Keratinocyte (primary cell): Measurements from ENCODE around the gene PEX7. TPM values are rescaled to one million over a fixed set of nuclear protein-coding genes. Genes with fewer than 3 reads are reported as not detected.
"Not testable (repeated sequence)": the region's sequence is repeated elsewhere in the genome, so short reads cannot be mapped to it uniquely, and the experiment has no call there.

Source experiments
- DNase-seq: peaks from one replicate; pipeline ENCODE4 v3.0.0-alpha.2; 2011; ENCODE audit warnings: low read depth, missing footprints, low spot score
- FAIRE-seq: peaks from 2 replicates; lab custom pipeline; 2011; peaks lifted over from hg19 to GRCh38; lab: Jason Lieb, UNC
- H2AFZ ChIP-seq: 2 replicates; pipeline ENCODE4 v1.6.0; 2012; ENCODE audit warnings: low read length, control low read depth, inconsistent platforms; ENCODE audit not compliant: control insufficient read depth
- H3K27ac ChIP-seq: 2 replicates; pipeline ENCODE4 v1.5.1; 2011; ENCODE audit warnings: low read length; ENCODE audit not compliant: control insufficient read depth, insufficient read depth
- H3K27me3 ChIP-seq: 3 replicates; pipeline ENCODE4 v1.6.0; 2011; ENCODE audit warnings: low read length; ENCODE audit not compliant: control insufficient read depth, insufficient read depth; ENCODE audit errors: extremely low read depth
- H3K36me3 ChIP-seq, 2 experiments: 2 replicates in 1 of 2; 3 replicates in 1 of 2; pipeline ENCODE4 v1.5.1; 2011; ENCODE audit warnings: low read length in 2 of 2, mild to moderate bottlenecking in 1 of 2; ENCODE audit not compliant: control insufficient read depth in 2 of 2, insufficient read depth in 2 of 2; ENCODE audit errors: extremely low read depth in 1 of 2
- H3K4me1 ChIP-seq: 3 replicates; pipeline ENCODE4 v1.5.1; 2011; ENCODE audit warnings: low read length; ENCODE audit not compliant: control insufficient read depth, insufficient read depth; ENCODE audit errors: extremely low read depth
- H3K4me2 ChIP-seq: 3 replicates; pipeline ENCODE4 v1.6.0; 2011; ENCODE audit warnings: low read depth, low read length; ENCODE audit not compliant: control insufficient read depth, insufficient read depth; ENCODE audit errors: extremely low read depth
- H3K4me3 ChIP-seq, 3 experiments: fragments of 200-600 bp in 1 of 3; sonication (generic) in 1 of 3; 2 replicates in 2 of 3; 3 replicates in 1 of 3; pipeline ENCODE4 v1.5.1; 2011 to 2016; ENCODE audit warnings: low read length in 3 of 3, mild to moderate bottlenecking in 3 of 3, control low read depth in 2 of 3, inconsistent platforms in 1 of 3, low read depth in 1 of 3, mixed read lengths in 1 of 3, mixed run types in 1 of 3, moderate library complexity in 1 of 3; ENCODE audit not compliant: control insufficient read depth in 2 of 3, insufficient read depth in 2 of 3; ENCODE audit errors: extremely low read depth in 1 of 3
- H3K79me2 ChIP-seq: 2 replicates; pipeline ENCODE4 v1.6.0; 2012; ENCODE audit warnings: low read length; ENCODE audit not compliant: control insufficient read depth, insufficient read depth
- H3K9ac ChIP-seq: 3 replicates; pipeline ENCODE4 v1.6.0; 2011; ENCODE audit warnings: low read length; ENCODE audit not compliant: control insufficient read depth, insufficient read depth; ENCODE audit errors: extremely low read depth
- H3K9me1 ChIP-seq: 3 replicates; pipeline ENCODE4 v1.6.0; 2011; ENCODE audit warnings: low read length; ENCODE audit not compliant: control insufficient read depth, insufficient read depth; ENCODE audit errors: extremely low read depth
- H3K9me3 ChIP-seq: 2 replicates; pipeline ENCODE4 v1.5.1; 2012; ENCODE audit warnings: low read depth, low read length; ENCODE audit not compliant: control insufficient read depth
- H4K20me1 ChIP-seq: 3 replicates; pipeline ENCODE4 v1.6.0; 2011; ENCODE audit warnings: low read length; ENCODE audit not compliant: control insufficient read depth, insufficient read depth; ENCODE audit errors: extremely low read depth
- EZH2 ChIP-seq: IDR thresholded peaks from one replicate; pipeline ENCODE4 v1.6.1; 2012; ENCODE audit warnings: inconsistent platforms, mild to moderate bottlenecking, low read length, moderate library complexity
- dilution Hi-C: fragments of 300-500 bp; cut with MboI; formaldehyde crosslinking; loops from one replicate; pipeline ENCODE4 v1.7.0; 2020; ENCODE audit warnings: low sequenced_read_pairs; ENCODE audit not compliant: extremely low pct_ligation_motif_present
- polyA plus RNA-seq, 5 experiments: library from polyadenylated mRNA; depleted of rRNA in 3 of 5; stranded (reverse) in 3 of 5; stranded (forward) in 1 of 5; unstranded in 1 of 5; fragments of >200 nt; gene quantifications; 1 replicate in 1 of 5; 2 replicates in 3 of 5; 3 replicates in 1 of 5; pipeline versions ENCODE4 v1.2.1 to v1.2.3, GENCODE V29; 2011 to 2012; ENCODE audit warnings: missing spikeins in 2 of 5, low read depth in 1 of 5, low replicate concordance in 1 of 5
- TF ChIP-seq, protein P1 (sequence below), 3 experiments: IDR thresholded peaks in 1 of 3; conservative IDR thresholded peaks in 1 of 3; optimal IDR thresholded peaks in 1 of 3; 2 replicates in 2 of 3; 3 replicates in 1 of 3; pipeline versions ENCODE3 to v1.5.1; 2011; ENCODE audit warnings: low read length in 3 of 3, mild to moderate bottlenecking in 3 of 3, moderate library complexity in 2 of 3, control low read depth in 1 of 3, inconsistent platforms in 1 of 3; ENCODE audit not compliant: insufficient read depth in 2 of 3; ENCODE audit errors: extremely low read depth in 1 of 3

Gene PEX7
- polyA plus RNA-seq, 1 donor (not counting 4 experiments of a cell fraction or from before 2014, with no cell fraction given) = 15.6 TPM

DNA sequence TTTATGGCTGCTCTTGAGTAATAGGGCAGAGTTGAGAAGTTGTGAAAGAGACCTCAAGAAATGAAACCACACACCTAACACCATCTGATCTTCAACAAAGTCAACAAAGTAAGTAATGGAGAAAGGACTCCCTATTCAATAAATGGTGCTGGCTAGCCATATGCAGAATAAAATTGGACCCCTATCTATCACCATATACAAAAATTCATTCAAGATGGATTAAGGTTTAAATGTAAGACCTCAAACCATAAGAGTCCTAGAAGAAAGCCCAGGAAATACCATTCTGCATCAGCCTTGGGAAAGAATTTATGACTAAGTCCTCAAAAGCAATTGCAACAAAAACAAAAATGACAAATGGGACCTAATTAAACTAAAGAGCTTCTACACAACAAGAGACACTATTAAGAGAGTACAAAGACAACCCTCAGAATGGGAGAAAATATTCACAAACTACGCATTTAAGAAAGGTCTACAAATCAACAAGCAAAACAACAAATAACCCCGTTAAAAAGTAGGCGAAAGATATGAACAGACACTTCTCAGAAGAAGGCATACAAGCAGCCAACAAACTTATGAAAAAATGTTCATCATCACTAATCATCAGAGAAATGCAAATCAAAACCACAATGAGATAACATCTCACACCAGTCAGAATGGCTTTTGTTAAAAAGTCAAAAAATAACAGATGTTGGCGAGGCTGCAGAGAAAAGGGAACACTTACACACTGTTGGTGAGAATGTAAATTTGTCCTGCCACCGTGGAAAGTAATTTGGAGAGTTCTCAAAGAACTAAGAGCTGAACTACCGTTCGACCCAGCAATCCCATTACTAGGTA, 34.1 kb upstream of the PEX7 start:
- Histone ChIP-seq H3K79me2 (peaks cover 32% of the 10 kb centered on the region), H2AFZ (peak overlapping the region; percentile 44), H3K9ac (no peak overlapping the region), H3K27ac (peak overlapping the region; percentile 41), H3K4me1 (peaks cover 29% of the 10 kb centered on the region), H3K9me1 (no peaks in the 10 kb centered on the region), H4K20me1 (no peaks in the 10 kb centered on the region), H3K36me3 (no peaks in the 10 kb centered on the region), H3K4me3 (peak overlapping the region in 2 of 3 experiments; percentile 24 to 55), H3K9me3 (no peaks in the 10 kb centered on the region), H3K27me3 (no peaks in the 10 kb centered on the region), H3K4me2 (peak overlapping the region; percentile 75)
- DNase-seq (no peak), FAIRE-seq (no peak)
- dilution Hi-C loops = no loop called here
- TF ChIP-seq, protein P1, sequence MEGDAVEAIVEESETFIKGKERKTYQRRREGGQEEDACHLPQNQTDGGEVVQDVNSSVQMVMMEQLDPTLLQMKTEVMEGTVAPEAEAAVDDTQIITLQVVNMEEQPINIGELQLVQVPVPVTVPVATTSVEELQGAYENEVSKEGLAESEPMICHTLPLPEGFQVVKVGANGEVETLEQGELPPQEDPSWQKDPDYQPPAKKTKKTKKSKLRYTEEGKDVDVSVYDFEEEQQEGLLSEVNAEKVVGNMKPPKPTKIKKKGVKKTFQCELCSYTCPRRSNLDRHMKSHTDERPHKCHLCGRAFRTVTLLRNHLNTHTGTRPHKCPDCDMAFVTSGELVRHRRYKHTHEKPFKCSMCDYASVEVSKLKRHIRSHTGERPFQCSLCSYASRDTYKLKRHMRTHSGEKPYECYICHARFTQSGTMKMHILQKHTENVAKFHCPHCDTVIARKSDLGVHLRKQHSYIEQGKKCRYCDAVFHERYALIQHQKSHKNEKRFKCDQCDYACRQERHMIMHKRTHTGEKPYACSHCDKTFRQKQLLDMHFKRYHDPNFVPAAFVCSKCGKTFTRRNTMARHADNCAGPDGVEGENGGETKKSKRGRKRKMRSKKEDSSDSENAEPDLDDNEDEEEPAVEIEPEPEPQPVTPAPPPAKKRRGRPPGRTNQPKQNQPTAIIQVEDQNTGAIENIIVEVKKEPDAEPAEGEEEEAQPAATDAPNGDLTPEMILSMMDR (optimal IDR thresholded peaks at IDR 0.05 in 1 of 3, IDR thresholded peaks at IDR 0.05 in 1 of 3, conservative IDR thresholded peaks at IDR 0.05 in 1 of 3; ENCODE audit: extremely low read depth in 1 of 3, insufficient read depth in 2 of 3, low read length in 3 of 3) = no peak
- no peak for TF ChIP-seq EZH2

DNA sequence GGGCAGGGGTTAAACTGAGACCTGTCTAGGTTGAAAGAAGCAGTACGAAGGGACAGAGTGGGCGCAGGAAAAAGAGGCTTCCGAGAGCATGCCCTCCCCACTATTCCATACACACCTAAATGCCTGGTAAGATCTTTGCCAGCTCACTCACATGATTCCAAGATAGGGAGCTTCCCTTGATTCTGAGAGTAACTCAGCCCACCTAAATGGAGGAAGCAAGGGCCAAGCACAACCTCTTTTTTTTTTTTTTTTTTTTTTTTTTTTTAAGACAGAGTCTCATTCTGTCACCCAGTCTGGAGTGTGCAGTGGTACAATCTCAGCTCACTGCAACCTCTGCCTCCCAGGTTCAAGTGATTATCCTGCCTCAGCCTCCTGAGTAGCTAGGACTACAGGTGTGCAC, 33.0 kb upstream of the PEX7 start:
- Histone ChIP-seq H3K4me2 (peak overlapping the region; percentile 75), H3K79me2 (peaks cover 28% of the 10 kb centered on the region), H3K4me1 (peaks cover 25% of the 10 kb centered on the region)
- H3K9ac ChIP-seq, H2AFZ ChIP-seq, H3K27ac ChIP-seq, H3K27me3 ChIP-seq, H3K4me3 ChIP-seq, H3K36me3 ChIP-seq, DNase-seq, H3K9me3 ChIP-seq, FAIRE-seq, H4K20me1 ChIP-seq, H3K9me1 ChIP-seq, dilution Hi-C loops: not testable (repeated sequence)
